ENCODE results near the gene ING5.
A peak's percentile ranks its signal among the peaks of the same experiment; 100 is the strongest.
"Not testable (repeated sequence)": the region's sequence is repeated elsewhere in the genome, so short reads cannot be mapped to it uniquely, and the experiment has no call there.

ING5 gene

GRCh38 chr2:241759067-241759807 lies 57.4 kb downstream of the ING5 start:
- FAIRE-seq (no peak), DNase-seq (ENCODE audit: low spot score) (no peak)

- FAIRE-seq; DNase-seq (ENCODE audit: low spot score): not testable (repeated sequence)
These were observed 58.1 kb downstream of the ING5 start for GRCh38 chr2:241759893-241760292.

GRCh38 chr2:241760301-241760771 lies 58.5 kb downstream of the ING5 start:
- DNase-seq (ENCODE audit: low spot score) (no peak), FAIRE-seq (no peak)

- FAIRE-seq (no peak), DNase-seq (ENCODE audit: low spot score) (no peak)
These were observed 60.6 kb downstream of the ING5 start for GRCh38 chr2:241762321-241762932.

GRCh38 chr2:241762933-241763369 lies 61.1 kb downstream of the ING5 start:
- no peak for DNase-seq (ENCODE audit: low spot score)
- FAIRE-seq, result no peak

GRCh38 chr2:241763551-241764274 lies 61.9 kb downstream of the ING5 start:
- DNase-seq (ENCODE audit: low spot score), result no peak

GRCh38 chr2:241764275-241765241 lies 62.7 kb downstream of the ING5 start:
- FAIRE-seq, result no peak
- DNase-seq (ENCODE audit: low spot score), result no peak

More at GRCh38 chr2:241763551-241764274, 61.9 kb downstream of the ING5 start:
- no peak for FAIRE-seq

- FAIRE-seq (no peak), DNase-seq (ENCODE audit: low spot score) (no peak)
These were observed 65.8 kb downstream of the ING5 start for GRCh38 chr2:241767464-241768250.

- DNase-seq (ENCODE audit: low spot score) (no peak), FAIRE-seq (no peak)
These were observed 66.4 kb downstream of the ING5 start for GRCh38 chr2:241768251-241768711.

GRCh38 chr2:241768850-241769249 lies 67.0 kb downstream of the ING5 start:
- DNase-seq (ENCODE audit: low spot score), result no peak
- FAIRE-seq, result no peak

GRCh38 chr2:241769819-241770184 lies 68.0 kb downstream of the ING5 start:
- DNase-seq (ENCODE audit: low spot score), result no peak
- FAIRE-seq, result no peak

- DNase-seq (ENCODE audit: low spot score), result no peak
- no peak for FAIRE-seq
These were observed 68.5 kb downstream of the ING5 start for GRCh38 chr2:241770185-241770935.

GRCh38 chr2:241770936-241771285 lies 69.1 kb downstream of the ING5 start:
- FAIRE-seq (no peak), DNase-seq (ENCODE audit: low spot score) (no peak)

- FAIRE-seq (no peak), DNase-seq (ENCODE audit: low spot score) (no peak)
These were observed 69.6 kb downstream of the ING5 start for GRCh38 chr2:241771286-241772062.

- DNase-seq (ENCODE audit: low spot score) (no peak), FAIRE-seq (no peak)
These were observed 70.2 kb downstream of the ING5 start for GRCh38 chr2:241772063-241772499.

GRCh38 chr2:241773511-241774418 lies 71.9 kb downstream of the ING5 start:
- no peak for DNase-seq (ENCODE audit: low spot score)
- FAIRE-seq, result no peak

- no peak for FAIRE-seq
- DNase-seq (ENCODE audit: low spot score), result peak; percentile 32
These were observed 72.8 kb downstream of the ING5 start for GRCh38 chr2:241774419-241775222.

All from urothelium cell line (cell line).